ENCODE results near the gene RAD51AP1.
"Not testable (repeated sequence)": the region's sequence is repeated elsewhere in the genome, so short reads cannot be mapped to it uniquely, and the experiment has no call there.

RAD51AP1 gene

GRCh38 chr12:4538207-4539160 lies at the start of gene RAD51AP1:
TSS of gene RAD51AP1 (plus strand) at chr12:4538890. CDS start at chr12:4538940, 50 bp downstream.
- DNase-seq, result peak; percentile 77

GRCh38 chr12:4489556-4489955 lies 49.1 kb upstream of the RAD51AP1 start:
- DNase-seq, result no peak

- DNase-seq, result no peak
Observed at GRCh38 chr12:4490973-4491372, 47.7 kb upstream of the RAD51AP1 start.

GRCh38 chr12:4496145-4496838 lies 42.4 kb upstream of the RAD51AP1 start:
- no peak for DNase-seq

GRCh38 chr12:4499186-4499585 lies 39.5 kb upstream of the RAD51AP1 start:
- DNase-seq, result no peak

- no peak for DNase-seq
Observed at GRCh38 chr12:4505376-4505986, 33.2 kb upstream of the RAD51AP1 start.

- no peak for DNase-seq
Observed at GRCh38 chr12:4506430-4506829, 32.3 kb upstream of the RAD51AP1 start.

GRCh38 chr12:4506870-4507269 lies 31.8 kb upstream of the RAD51AP1 start:
- DNase-seq, result no peak

- not testable (repeated sequence) for DNase-seq
Observed at GRCh38 chr12:4508503-4508902, 30.2 kb upstream of the RAD51AP1 start.

GRCh38 chr12:4509269-4509668 lies 29.4 kb upstream of the RAD51AP1 start:
- DNase-seq, result not testable (repeated sequence)

- no peak for DNase-seq
Observed at GRCh38 chr12:4518106-4518728, 20.5 kb upstream of the RAD51AP1 start.

- DNase-seq, result not testable (repeated sequence)
Observed at GRCh38 chr12:4523443-4523842, 15.2 kb upstream of the RAD51AP1 start.

GRCh38 chr12:4526923-4527546 lies 11.7 kb upstream of the RAD51AP1 start:
- no peak for DNase-seq

- DNase-seq, result no peak
Observed at GRCh38 chr12:4530160-4530559, 8.5 kb upstream of the RAD51AP1 start.

- no peak for DNase-seq
Observed at GRCh38 chr12:4530982-4531586, 7.6 kb upstream of the RAD51AP1 start.

- DNase-seq, result no peak
Observed at GRCh38 chr12:4535092-4535491, 3.6 kb upstream of the RAD51AP1 start.

GRCh38 chr12:4535871-4536270 lies 2.8 kb upstream of the RAD51AP1 start:
- no peak for DNase-seq

GRCh38 chr12:4539167-4539870 lies 629 bp downstream of the RAD51AP1 start:
- DNase-seq, result no peak

GRCh38 chr12:4540170-4540569 lies 1.5 kb downstream of the RAD51AP1 start:
- no peak for DNase-seq

- no peak for DNase-seq
Observed at GRCh38 chr12:4540638-4541037, 1.9 kb downstream of the RAD51AP1 start.

- DNase-seq, result no peak
Observed at GRCh38 chr12:4545195-4545594, 6.5 kb downstream of the RAD51AP1 start.

Data from NK-92 treated with Interleukin-12 subunit alpha and Interleukin-12 subunit beta, amount 100 ng/mL, for 24 hours (cell line).